ENCODE data around the gene ADGRD1.

Gene ADGRD1

DNA sequence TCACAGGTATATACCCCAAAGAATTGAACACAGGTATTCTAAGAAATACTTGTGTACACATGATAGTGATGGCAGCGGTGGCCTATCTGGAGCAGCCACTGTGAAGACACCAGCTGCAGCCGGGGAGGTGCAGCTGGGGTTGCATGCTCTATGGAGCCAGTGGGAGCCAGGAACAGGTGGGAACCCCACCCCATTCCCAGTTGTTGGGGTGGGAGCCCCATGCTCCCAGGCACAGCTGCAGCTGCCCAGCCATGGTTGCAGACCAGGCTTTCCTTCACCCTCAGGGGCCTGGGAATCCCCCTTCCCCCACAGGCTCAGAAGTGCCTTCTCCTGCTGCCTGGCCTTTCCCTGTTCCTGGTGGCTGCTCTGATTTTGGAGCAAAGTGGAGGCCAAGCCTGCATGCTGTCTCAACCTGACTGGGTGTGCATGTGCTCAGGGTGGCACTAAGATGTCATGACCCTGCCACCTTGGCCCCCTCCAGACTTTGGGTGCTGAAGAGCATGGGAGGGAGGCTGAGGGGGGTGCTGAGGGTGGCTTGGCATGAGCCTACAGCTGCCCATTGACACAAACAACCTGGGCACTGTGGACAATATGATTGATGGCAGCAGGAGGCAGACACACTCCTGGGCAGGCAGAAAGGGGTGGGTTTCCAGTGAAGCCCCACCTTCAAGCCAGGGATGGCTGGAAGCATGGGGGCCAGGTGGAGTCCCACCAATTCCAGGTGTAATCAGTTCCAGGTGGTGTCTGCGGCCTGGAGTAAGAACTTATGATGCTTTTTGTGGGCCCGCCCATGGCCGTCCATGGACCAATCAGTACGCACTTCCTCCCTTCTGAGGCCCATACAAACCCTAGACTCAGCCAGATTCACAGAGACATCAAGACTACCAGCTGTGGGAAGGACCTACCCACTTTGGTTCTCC, 234.7 kb downstream of the ADGRD1 start:
- DNase-seq = no peak

GRCh38 chr12:131189781-131190180, 236.1 kb downstream of the ADGRD1 start:
- no peak for DNase-seq

GRCh38 chr12:131190965-131191364, 237.3 kb downstream of the ADGRD1 start:
- no peak for DNase-seq
